C4-2B (cell line): ENCODE measurements around the gene LRIG1.

Experiments used
- ZFX ChIP-seq: fragments of 450-650 bp; IDR thresholded peaks from 2 replicates; pipeline ENCODE4 v1.6.1; 2017
- TF ChIP-seq, protein P1 (sequence below): fragments of 450-650 bp; conservative IDR thresholded peaks from 2 replicates; pipeline ENCODE4 v1.5.1; 2017; ENCODE audit warnings: mild to moderate bottlenecking

DNA sequence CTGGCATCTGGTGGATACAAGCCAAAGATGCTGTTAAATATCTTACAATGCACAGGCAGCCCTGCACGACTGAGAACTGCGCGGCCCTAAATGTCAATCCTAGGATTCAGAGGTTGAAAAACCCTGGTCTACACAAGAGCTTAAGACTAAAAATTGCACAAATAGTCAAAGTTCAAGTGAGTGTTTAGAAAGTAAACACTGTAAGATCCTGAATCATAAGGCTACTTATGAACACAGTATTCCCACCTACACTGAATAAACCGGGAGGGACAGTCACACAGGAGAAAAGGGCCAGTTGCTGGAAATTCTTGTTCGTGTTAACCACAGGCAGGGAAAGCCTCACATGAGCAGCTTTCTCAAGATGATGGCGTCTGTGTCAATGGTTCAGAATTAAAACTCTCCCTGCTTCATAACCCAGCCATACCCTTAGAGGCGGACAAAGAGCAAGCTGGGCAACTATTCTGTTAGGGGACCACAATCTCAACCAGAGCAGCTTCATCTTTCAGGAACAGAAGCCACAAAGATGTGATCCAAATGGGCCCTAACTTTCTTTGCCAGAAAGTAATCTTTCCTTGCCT, 37.7 kb downstream of the LRIG1 start:
- TF ChIP-seq, protein P1, sequence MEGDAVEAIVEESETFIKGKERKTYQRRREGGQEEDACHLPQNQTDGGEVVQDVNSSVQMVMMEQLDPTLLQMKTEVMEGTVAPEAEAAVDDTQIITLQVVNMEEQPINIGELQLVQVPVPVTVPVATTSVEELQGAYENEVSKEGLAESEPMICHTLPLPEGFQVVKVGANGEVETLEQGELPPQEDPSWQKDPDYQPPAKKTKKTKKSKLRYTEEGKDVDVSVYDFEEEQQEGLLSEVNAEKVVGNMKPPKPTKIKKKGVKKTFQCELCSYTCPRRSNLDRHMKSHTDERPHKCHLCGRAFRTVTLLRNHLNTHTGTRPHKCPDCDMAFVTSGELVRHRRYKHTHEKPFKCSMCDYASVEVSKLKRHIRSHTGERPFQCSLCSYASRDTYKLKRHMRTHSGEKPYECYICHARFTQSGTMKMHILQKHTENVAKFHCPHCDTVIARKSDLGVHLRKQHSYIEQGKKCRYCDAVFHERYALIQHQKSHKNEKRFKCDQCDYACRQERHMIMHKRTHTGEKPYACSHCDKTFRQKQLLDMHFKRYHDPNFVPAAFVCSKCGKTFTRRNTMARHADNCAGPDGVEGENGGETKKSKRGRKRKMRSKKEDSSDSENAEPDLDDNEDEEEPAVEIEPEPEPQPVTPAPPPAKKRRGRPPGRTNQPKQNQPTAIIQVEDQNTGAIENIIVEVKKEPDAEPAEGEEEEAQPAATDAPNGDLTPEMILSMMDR, result no peak
- no peak for TF ChIP-seq ZFX
